ENCODE data around the gene CBFA2T2.
A peak's percentile ranks its signal among the peaks of the same experiment; 100 is the strongest.

The CBFA2T2 gene

DNA sequence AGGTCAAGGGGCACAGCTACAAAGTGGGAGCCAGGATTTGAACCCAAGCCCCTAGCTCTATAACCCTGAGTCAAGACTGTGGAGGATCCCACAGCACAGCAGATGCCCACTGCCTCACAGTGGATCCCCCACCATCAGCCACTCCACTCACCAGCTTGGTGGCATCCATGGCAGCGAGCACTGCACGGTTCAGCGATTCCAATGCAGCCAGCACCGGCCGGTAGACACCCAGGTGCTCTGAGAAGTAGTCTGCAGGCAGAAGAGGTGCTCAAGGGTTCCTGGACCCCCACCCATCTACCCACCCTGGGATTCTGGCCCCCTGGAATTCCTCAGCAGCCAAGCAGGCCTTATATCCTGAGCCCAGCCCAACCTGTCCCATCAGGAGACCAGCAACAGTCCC, 179.3 kb downstream of the CBFA2T2 start:
- intact Hi-C loops (cut with DNase I; ENCODE audit: low total_unique reads), result loop anchor here (10.0 kb wide), 2 partner anchors 184 to 214 kb away; no protein-coding TSS in a partner anchor
- peaks cover 0 to 84% (median 62%) of the 10 kb centered on the region in 4 donors for H3K4me1 ChIP-seq

DNA sequence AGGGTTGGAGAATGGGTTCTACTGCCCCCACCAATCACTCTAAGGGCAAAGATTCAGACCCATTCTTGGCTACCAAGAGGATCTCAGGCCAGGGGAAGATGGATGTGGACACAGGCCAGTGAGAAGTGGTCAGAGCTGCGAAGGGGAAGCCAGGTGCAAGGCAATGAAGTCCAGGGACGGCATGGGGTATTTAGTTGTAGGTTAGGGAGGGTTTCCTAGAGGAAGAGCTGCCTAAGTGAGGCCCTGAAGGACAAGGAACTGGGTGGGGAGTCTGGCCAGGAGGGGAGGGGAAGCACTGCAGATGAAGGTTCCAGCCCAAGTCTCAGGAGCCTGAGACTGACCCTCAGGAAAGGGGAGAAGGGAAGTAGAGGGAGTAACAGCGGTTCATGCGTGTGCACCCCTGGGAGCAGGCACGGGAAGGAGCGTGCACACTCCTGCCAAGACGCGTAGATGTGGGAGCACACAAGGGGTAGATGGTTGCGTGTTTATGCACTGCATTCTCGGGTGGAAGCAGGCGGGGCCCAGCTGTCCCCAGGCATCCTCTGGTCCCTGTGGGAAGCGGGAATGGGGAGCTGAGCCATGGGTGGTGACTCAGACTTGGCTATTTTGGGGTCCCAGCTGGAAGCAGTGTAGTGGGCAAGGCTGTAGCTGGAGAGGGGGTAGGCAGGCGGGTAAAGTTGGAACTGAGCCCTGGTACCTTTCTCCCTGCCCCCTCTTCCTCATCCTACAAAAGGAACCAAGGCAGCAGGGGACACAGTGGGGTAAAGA, 180.2 kb downstream of the CBFA2T2 start:
- no peaks in the 10 kb centered on the region for H3K9me3 ChIP-seq
- peak overlapping the region; percentile 98 for H3K27ac ChIP-seq
- TF ChIP-seq, protein P1, sequence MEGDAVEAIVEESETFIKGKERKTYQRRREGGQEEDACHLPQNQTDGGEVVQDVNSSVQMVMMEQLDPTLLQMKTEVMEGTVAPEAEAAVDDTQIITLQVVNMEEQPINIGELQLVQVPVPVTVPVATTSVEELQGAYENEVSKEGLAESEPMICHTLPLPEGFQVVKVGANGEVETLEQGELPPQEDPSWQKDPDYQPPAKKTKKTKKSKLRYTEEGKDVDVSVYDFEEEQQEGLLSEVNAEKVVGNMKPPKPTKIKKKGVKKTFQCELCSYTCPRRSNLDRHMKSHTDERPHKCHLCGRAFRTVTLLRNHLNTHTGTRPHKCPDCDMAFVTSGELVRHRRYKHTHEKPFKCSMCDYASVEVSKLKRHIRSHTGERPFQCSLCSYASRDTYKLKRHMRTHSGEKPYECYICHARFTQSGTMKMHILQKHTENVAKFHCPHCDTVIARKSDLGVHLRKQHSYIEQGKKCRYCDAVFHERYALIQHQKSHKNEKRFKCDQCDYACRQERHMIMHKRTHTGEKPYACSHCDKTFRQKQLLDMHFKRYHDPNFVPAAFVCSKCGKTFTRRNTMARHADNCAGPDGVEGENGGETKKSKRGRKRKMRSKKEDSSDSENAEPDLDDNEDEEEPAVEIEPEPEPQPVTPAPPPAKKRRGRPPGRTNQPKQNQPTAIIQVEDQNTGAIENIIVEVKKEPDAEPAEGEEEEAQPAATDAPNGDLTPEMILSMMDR (IDR thresholded peaks at IDR 0.05), result no peak
- no peak overlapping the region for H3K4me3 ChIP-seq
- DNase-seq, result peak in 1 of 2 donors; percentile 82
- peaks cover 0 to 81% (median 63%) of the 10 kb centered on the region in 4 donors for H3K4me1 ChIP-seq
- intact Hi-C loops (cut with DNase I; ENCODE audit: low total_unique reads), result loop anchor here (10.0 kb wide), 2 partner anchors 185 to 215 kb away; no protein-coding TSS in a partner anchor
- no peaks in the 10 kb centered on the region for H3K27me3 ChIP-seq
- H3K36me3 ChIP-seq, result peaks cover 0 to 22% (median 4%) of the 10 kb centered on the region in 3 donors

More for the DNA sequence above, 179.3 kb downstream of the CBFA2T2 start:
- H3K27ac ChIP-seq, result peak overlapping the region; percentile 98
- H3K27me3 ChIP-seq, result no peaks in the 10 kb centered on the region
- H3K36me3 ChIP-seq, result peaks cover 0 to 22% (median 4%) of the 10 kb centered on the region in 3 donors
- H3K9me3 ChIP-seq, result no peaks in the 10 kb centered on the region
- DNase-seq, result no peak
- TF ChIP-seq, protein P1 (IDR thresholded peaks at IDR 0.05), result no peak
- H3K4me3 ChIP-seq, result no peak overlapping the region

DNA sequence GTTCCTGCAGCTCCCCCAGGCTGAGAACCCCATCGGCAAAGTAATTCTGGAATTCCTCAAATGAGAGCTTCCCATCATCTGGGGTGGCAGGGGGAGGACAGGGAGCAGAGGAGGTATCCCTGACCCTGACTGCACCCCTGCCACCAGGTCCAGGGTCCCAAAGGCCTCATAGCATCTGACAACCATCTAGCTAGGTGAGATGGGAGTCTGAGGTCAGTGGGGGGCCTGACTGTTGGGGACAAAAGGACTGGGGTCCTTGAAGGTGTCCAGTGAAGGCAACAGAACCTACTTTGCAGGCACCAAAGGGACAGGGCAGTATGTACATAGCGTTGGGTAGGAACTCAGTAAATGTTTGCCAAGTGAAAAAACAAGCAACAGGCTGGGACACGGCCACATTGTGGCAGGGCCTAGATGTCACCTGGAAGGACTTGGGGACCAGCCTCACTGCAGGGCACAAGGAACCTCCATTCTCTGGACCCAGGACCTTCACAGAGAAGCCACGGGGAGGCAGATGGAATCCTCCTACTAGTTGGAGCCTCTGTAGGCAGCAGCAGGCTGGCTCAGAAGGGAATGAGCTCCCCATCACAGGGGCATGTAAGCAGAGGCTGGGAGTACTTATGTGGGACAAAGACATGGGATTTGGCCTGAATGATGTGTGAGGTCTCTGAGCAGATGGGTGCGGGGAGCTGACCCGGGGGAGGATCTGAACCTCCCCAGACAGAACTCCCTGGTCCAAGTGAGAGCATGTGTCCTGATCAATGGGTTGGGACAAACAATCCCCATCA, 181.0 kb downstream of the CBFA2T2 start:
- Histone ChIP-seq H3K4me1 (peaks cover 0 to 82% (median 69%) of the 10 kb centered on the region in 4 donors), H3K27me3 (no peaks in the 10 kb centered on the region), H3K4me3 (no peak overlapping the region), H3K9me3 (no peaks in the 10 kb centered on the region), H3K27ac (peak overlapping the region; percentile 98), H3K36me3 (peaks cover 0 to 22% (median 4%) of the 10 kb centered on the region in 3 donors)
- intact Hi-C loops (cut with DNase I; ENCODE audit: low total_unique reads), result no loop called here
- TF ChIP-seq, protein P1 (IDR thresholded peaks at IDR 0.05), result no peak
- no peak for DNase-seq

DNA sequence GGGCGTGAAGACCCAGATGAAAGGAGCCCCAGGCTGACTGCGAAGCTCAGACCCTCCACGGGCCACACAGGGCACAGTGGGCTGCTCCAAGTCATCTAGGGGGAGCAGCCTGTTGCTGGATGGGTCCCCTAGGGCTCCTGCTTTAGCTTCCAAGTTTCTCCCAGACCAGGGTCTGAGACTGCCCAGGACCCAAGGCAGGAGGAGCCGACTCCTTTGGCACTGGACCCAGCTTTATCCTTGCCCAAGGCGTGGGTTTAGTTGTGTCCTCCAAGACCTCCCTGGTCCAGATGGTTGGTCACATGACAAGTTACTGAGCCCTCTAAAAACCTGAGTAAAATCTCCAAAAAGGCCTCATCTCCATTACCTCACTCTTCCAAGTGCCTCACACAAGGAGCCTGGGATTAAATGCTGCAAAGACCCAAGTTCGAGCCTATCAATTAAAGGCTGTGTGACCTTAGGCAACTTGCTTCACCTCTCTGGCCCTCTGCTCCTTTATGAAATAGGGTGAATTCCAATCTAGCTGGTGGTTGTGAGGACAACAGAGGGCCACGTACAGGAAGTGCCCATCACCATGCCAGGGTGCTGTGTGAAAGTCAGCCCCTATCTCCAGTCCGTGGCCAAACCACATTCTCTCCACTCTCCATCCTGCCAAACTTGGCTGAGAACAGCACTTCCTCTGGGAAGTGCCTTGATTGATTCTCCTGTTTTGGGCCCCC, 181.8 kb downstream of the CBFA2T2 start:
- Histone ChIP-seq H3K27me3 (no peaks in the 10 kb centered on the region), H3K4me3 (no peak overlapping the region), H3K4me1 (peaks cover 0 to 83% (median 71%) of the 10 kb centered on the region in 4 donors), H3K27ac (peak overlapping the region; percentile 98), H3K36me3 (peaks cover 0 to 22% (median 4%) of the 10 kb centered on the region in 3 donors), H3K9me3 (no peaks in the 10 kb centered on the region)
- intact Hi-C loops (cut with DNase I; ENCODE audit: low total_unique reads), result no loop called here
- TF ChIP-seq, protein P1 (IDR thresholded peaks at IDR 0.05), result no peak
- no peak for DNase-seq

DNA sequence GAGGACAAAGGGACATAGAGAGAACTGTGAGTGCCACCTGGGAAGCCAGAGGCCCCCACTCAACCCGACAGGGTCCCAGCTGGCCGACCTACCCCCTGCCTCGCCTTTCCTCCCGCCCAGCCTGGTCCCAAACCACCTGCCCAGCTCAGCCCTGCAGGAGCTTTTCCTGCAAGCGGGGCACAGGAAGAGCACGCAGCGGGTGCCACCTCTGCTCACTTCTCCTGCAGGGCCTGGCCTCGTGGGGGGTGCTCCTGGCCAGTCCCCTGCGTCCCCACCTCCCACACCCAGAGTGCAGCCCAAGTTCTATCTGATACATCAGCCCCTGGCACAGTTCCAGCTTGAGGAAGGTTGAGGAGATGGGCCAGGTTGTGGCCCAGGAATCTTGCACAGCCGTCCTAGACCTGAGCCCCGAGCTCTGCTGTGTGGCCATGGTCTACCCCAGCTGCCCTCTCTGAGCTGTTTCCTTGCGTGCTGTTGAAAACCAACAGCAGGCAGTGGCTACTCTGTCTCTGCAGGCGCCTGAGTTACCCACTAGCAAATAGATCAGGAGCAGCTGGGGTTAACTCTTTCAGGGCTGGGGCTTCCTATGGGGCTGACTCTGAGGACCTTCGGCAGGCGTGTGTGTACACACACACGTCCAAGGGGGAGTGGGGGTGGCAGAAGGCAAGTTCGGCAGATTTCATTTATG, 182.7 kb downstream of the CBFA2T2 start:
- H3K27me3 ChIP-seq, result no peaks in the 10 kb centered on the region
- H3K36me3 ChIP-seq, result peaks cover 0 to 22% (median 4%) of the 10 kb centered on the region in 3 donors
- intact Hi-C loops (cut with DNase I; ENCODE audit: low total_unique reads), result no loop called here
- no peak for DNase-seq
- H3K4me1 ChIP-seq, result peaks cover 0 to 81% (median 68%) of the 10 kb centered on the region in 4 donors
- TF ChIP-seq, protein P1 (IDR thresholded peaks at IDR 0.05), result no peak
- peak overlapping the region; percentile 67 to 72 for H3K4me3 ChIP-seq
- peak overlapping the region; percentile 98 for H3K27ac ChIP-seq
- H3K9me3 ChIP-seq, result no peaks in the 10 kb centered on the region

Data from tibial artery (tissue), 4 donors.